HG03097 (cell line): ENCODE measurements around the gene PLIN1.
"Not testable (repeated sequence)": the region's sequence is repeated elsewhere in the genome, so short reads cannot be mapped to it uniquely, and the experiment has no call there.

Source experiments
- ATAC-seq: cut with Tn5 transposase; IDR thresholded peaks from one replicate; pipeline ENCODE4 v1.9.1; 2021; ENCODE audit not compliant: unreplicated experiment, low FRiP score

The PLIN1 gene

GRCh38 chr15:89679212-89679611 is at the start of gene PLIN1:
Gene PLIN1, minus strand, starts transcription at chr15:89679367. Its CDS starts 1,878 bp downstream, at chr15:89677489.
- no peak for ATAC-seq

DNA sequence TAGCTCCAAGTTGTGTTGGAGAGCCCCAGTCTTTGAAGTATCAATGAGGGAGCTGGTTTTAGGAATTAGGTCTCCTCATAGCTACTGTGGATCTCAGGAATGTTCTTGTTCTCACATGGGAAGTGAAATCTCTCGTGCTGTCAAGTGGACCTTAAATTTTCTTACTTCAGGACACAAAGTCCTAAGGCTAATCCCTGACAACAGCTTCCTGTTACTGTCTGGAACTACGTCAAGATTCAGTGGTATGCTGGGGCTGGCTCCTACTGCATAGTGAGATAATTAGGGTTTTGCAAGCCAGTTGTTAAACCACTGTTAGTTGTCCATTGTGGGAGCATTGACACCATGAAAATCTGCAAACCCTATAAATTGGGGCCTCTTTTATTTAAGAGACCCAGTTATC is 49.1 kb upstream of the PLIN1 start:
- no peak for ATAC-seq

DNA sequence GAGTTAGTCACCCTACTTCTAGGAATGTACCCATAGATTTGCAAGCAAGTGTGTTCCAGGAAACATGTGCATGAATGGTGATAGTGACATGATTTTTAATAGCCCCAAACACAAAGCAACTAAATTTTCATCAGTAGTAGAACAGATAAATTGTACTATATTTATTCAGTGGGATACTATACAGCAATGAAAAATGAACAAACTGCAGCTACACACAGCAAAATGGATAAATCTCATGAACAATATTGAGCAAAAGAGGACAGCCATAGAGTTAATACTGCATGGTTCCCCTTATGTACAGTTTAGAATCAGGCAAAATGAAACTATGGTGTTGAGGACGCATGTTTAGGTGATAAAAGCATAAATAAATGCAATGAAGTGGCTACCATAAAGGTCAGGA is 45.9 kb upstream of the PLIN1 start:
- no peak for ATAC-seq

GRCh38 chr15:89724621-89725020 is 45.5 kb upstream of the PLIN1 start:
- no peak for ATAC-seq

DNA sequence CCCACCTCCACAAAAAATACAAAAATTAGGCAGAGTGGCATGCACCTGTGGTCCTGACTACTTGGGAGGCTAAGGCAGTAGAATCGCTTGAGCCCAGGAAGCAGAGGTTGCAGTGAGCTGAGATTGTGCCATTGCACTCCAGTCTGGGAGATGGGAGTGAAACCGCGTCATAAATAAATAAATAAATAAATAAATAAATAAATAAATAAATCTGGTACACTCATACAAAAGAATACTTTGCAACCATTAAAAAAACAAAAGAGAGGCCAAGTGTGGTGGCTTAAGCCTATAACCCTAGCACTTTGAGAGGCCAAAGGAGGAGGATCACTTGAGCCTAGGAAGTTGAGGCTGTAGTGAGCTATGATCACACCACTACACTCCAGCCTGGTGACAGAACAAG is 43.9 kb upstream of the PLIN1 start:
- ATAC-seq, result no peak

GRCh38 chr15:89714775-89715174 is 35.6 kb upstream of the PLIN1 start:
- no peak for ATAC-seq

DNA sequence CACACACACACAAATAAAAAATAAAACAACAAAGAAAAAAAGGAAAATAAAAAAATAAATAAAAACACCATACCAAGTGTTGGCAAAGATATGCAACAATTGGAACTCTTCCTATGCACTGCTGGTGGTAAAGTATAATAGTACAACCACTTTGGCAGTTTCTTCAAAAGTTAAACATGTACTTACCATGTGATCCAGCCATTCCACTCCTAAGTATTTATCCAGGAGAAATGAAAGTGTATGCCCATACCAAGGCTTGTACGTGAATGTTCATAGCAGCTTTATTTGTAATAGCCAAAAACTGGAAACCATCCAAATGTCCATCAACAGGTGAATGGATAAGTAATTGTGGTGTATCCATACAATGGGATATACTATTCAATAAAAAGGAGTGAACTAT is 28.4 kb upstream of the PLIN1 start:
- ATAC-seq, result no peak

DNA sequence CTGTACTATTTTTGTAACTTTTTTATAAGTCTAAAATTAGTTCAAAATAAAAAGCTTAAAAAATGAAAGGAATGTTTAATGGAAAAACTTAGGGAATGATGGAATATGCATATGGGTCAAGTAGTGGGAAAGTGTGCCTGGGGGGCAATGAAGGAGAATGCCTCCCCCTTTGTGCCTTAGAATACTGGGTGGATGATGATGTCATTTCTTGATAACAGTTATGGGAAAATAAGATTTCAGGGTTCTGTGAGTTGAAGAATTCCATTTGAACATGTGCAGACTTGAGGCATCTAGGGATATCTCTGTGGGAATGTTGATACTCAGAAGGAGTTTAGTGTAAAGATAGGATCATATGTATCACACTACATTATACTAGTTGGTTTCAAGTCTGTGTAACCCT is 25.2 kb upstream of the PLIN1 start:
- ATAC-seq, result no peak

- no peak for ATAC-seq
These were observed 16.0 kb upstream of the PLIN1 start for GRCh38 chr15:89695198-89695597.

GRCh38 chr15:89693696-89694095 is 14.5 kb upstream of the PLIN1 start:
- ATAC-seq, result no peak

GRCh38 chr15:89693091-89693490 is 13.9 kb upstream of the PLIN1 start:
- ATAC-seq, result no peak

GRCh38 chr15:89690276-89691218 is 11.4 kb upstream of the PLIN1 start, which contains the start of the genes PEX11A and WDR93:
Gene PEX11A, minus strand, starts transcription at chr15:89690754. Its CDS starts 122 bp downstream, at chr15:89690632.
Gene WDR93, plus strand, starts transcription at chr15:89690811. Its CDS starts 10,936 bp downstream, at chr15:89701747.
- peak; percentile 71 for ATAC-seq

- not testable (repeated sequence) for ATAC-seq
These were observed 10.7 kb upstream of the PLIN1 start for GRCh38 chr15:89689930-89690275.

GRCh38 chr15:89686522-89686921 is 7.4 kb upstream of the PLIN1 start:
- ATAC-seq, result no peak

DNA sequence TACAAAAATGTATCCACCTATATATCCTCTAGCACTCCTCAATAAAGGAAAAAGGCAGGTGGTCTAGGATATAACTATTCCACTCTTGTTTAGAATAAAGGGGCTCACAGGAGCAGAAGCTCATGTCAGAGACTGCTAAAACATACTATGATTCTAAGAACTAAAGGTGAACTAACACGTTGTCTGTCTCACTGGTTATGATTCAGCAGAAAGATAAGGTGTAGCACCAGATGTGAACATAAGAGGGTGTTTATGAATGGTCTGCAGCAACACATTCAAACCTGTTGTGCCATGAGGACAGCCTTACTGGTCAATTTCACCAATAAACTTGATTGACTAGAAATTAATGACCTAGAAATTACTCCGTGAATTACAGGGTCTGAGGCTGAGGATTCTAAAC is 6.8 kb upstream of the PLIN1 start:
- no peak for ATAC-seq

DNA sequence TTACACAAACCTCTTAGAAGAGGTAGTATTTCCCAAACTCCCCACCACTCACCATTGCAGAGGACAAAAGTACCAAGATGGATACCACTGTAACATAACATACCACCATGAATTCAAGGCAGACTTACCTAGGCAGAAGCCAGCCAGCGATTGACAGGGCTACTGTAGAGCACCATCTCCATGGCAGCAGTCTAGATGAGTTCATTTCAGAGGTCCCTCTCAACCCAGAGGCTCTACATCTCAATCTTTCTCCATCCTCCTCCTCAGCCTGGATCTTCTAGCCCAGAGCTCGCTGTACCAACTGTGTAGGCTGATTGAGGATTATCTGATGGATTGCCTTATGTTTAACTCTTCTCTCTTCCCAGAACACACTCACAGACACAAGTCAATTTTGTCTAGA is 2.0 kb upstream of the PLIN1 start:
- ATAC-seq, result no peak

DNA sequence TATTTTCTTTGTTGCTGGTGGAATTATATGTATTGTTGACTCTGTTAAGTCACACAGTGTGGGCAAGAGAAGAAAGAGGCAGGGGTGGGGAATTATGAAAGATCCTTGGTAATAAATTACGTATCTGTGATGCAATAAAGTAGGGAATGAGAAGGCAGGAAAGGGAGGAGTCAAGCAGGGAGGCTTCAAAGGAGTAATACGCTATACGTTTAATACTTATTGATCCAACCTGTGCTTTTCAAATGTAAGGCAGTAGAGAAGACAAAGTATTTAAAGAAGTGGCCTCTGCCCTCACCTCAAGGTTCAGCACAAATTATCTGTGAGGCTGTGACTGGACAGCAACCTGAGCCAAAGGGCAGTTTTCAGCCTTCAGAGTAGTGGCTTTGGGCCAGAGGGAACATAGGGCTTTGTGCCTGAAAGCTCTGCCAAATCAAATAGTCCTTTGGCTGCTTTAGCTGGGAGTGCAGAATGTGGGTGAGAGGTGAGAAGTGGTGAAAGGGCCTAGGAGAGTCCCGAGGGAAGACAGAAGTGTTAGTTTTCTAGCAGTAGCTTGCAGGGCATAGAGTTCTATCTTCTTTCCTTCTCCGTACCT is 1.2 kb upstream of the PLIN1 start:
- no peak for ATAC-seq

DNA sequence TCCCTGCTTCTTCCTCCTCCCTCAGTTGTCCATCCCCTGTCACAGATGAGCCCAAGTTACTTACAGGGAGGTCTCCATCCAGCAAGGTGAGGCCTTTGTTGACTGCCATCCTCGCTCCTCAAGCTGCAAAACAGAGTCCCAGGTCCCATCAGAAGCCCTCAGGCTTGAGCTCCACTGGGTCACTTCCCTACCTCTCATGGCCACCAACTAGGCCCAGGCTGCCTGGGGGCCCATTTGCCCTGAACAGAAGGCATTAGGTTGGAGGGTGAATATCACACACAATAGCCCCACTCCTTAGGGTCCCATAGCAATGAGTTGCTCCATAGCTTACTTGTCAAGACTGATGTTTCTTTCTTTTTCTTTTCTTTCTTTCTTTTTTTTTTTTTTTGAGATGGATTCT is 1.8 kb downstream of the PLIN1 start:
- no peak for ATAC-seq

- no peak for ATAC-seq
These were observed 3.6 kb downstream of the PLIN1 start for GRCh38 chr15:89675606-89676005.

GRCh38 chr15:89674526-89674925 is 4.6 kb downstream of the PLIN1 start:
- no peak for ATAC-seq

- no peak for ATAC-seq
These were observed 6.0 kb downstream of the PLIN1 start for GRCh38 chr15:89673165-89673512.
